ENCODE measurements around the gene BECN2. TPM values are rescaled to one million over a fixed set of nuclear protein-coding genes. Genes with fewer than 3 reads are reported as not detected.

Gene BECN2
- total RNA-seq, 6 experiments from 2014 or later: not detected

DNA sequence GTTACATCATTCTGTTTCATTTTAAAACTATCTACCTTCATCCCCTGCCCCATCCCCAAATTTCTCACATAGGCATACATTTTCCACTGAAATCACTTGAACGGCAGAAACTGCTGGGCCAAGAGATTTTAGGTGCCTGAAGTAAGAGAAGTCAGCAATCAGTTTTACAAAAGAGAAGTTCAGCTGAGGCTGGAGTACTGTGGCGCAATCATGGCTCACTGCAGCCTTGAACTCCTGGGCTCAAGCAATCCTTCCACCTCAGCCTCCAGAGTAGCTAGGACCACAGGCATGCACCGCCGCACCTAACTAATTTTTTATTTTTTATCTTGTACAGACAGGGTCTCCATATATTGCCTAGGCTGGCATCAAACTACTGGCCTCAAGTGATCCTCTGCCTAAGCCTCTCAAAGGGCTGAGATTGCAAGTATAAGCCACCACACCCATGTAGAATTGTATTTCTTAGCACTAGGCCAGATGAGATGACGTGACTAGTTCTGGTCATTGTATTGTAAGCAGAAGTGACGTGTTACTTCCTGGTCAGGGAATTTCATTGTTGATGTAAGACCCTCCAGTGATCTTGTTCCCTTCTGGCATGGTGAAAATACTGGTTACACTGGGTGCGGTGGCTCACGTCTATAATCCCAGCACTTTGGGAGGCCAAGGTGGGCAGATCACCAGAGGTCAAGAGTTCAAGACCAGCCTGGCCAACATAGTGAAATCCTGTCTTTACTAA is 7.1 kb downstream of the BECN2 start:
- 76% methylated on average over 8 of the region's 8 CpGs for WGBS (ENCODE audit: insufficient coverage, low coverage, low lambda C conversion rate, missing lambda C conversion rate)

DNA sequence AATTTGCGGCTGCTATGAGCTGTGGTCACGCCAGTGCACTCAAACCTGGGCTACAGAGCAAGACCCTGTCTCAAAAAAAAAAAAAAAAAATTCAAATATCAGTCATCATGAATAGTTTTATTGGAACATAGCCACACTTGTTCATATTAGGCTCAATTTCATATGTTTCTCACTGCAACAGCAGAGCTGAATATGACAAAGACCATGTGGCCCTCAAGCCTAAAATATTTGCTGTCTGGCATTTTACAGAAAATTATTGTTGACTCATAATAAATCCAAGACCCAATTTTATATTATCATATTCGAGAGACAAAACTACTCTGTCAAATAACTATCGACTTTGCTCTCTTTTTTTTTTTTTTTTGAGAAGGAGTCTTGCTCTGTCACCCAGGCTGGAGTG is 11.0 kb downstream of the BECN2 start:
- Histone ChIP-seq H3K36me3 (no peaks in the 10 kb centered on the region), H3K27ac (no peak overlapping the region), H3K4me1 (no peaks in the 10 kb centered on the region), H3K27me3 (no peaks in the 10 kb centered on the region), H3K4me3 (no peak overlapping the region), H3K9me3 (no peaks in the 10 kb centered on the region)
- TF ChIP-seq, protein P1, sequence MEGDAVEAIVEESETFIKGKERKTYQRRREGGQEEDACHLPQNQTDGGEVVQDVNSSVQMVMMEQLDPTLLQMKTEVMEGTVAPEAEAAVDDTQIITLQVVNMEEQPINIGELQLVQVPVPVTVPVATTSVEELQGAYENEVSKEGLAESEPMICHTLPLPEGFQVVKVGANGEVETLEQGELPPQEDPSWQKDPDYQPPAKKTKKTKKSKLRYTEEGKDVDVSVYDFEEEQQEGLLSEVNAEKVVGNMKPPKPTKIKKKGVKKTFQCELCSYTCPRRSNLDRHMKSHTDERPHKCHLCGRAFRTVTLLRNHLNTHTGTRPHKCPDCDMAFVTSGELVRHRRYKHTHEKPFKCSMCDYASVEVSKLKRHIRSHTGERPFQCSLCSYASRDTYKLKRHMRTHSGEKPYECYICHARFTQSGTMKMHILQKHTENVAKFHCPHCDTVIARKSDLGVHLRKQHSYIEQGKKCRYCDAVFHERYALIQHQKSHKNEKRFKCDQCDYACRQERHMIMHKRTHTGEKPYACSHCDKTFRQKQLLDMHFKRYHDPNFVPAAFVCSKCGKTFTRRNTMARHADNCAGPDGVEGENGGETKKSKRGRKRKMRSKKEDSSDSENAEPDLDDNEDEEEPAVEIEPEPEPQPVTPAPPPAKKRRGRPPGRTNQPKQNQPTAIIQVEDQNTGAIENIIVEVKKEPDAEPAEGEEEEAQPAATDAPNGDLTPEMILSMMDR (IDR thresholded peaks at IDR 0.05): no peak
- no peak for TF ChIP-seq POLR2A (IDR thresholded peaks at IDR 0.05)
- DNase-seq: no peak
- intact Hi-C loops (cut with DNase I): no loop called here
- ATAC-seq: no peak
- WGBS (ENCODE audit: insufficient coverage, low coverage, low lambda C conversion rate, missing lambda C conversion rate): 43% methylated on average over 4 of the region's 4 CpGs

More for the DNA sequence above, 7.1 kb downstream of the BECN2 start:
- H3K9me3 ChIP-seq: no peaks in the 10 kb centered on the region
- no peak for TF ChIP-seq POLR2A (IDR thresholded peaks at IDR 0.05)
- TF ChIP-seq, protein P1 (IDR thresholded peaks at IDR 0.05): no peak
- H3K36me3 ChIP-seq: no peaks in the 10 kb centered on the region
- no peaks in the 10 kb centered on the region for H3K27me3 ChIP-seq
- intact Hi-C loops (cut with DNase I): no loop called here
- no peak overlapping the region for H3K4me3 ChIP-seq
- H3K4me1 ChIP-seq: no peaks in the 10 kb centered on the region
- DNase-seq (peak in 1 of 3 donors; percentile 25), ATAC-seq (peak; percentile 38 to 74 (median 58))
- H3K27ac ChIP-seq: no peak overlapping the region

DNA sequence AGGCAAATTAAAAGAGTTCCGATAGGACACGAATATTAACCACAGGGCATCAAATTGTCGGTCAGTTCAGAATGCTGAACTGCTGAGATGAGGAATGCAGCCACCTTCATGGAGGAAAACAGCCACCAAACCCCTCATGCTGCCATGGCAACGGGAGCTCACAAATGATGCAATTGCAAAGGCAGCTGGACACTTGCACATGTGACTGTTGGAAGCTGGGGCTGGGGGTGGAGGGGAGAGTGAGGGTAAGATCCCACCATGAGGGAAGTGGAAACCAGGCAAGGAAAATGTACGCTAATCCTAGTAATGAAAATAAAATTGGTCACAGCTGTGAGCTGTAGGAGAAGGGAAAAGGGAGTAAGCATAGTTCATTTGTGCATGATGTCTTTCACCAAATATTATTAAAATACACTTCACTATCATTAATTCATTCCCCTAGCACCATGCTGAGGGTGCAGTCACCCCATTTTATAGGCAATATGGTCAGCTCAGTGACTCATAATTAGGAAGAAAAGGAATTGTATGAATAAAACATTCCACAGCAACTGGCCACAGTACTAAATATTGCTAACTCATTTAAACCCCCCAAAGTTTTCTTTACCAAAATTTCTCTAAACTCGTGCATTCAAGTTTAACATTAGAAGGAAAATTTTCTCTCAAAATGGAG is 15.3 kb downstream of the BECN2 start:
- no peaks in the 10 kb centered on the region for H3K4me1 ChIP-seq
- 58% methylated on average over 6 of the region's 6 CpGs for WGBS (ENCODE audit: insufficient coverage, low coverage, low lambda C conversion rate, missing lambda C conversion rate)
- ATAC-seq: no peak
- H3K9me3 ChIP-seq: no peaks in the 10 kb centered on the region
- no peak overlapping the region for H3K4me3 ChIP-seq
- no peaks in the 10 kb centered on the region for H3K36me3 ChIP-seq
- intact Hi-C loops (cut with DNase I): no loop called here
- H3K27me3 ChIP-seq: no peaks in the 10 kb centered on the region
- no peak for DNase-seq
- TF ChIP-seq, protein P1 (IDR thresholded peaks at IDR 0.05): no peak
- TF ChIP-seq POLR2A (IDR thresholded peaks at IDR 0.05): no peak
- H3K27ac ChIP-seq: no peak overlapping the region

DNA sequence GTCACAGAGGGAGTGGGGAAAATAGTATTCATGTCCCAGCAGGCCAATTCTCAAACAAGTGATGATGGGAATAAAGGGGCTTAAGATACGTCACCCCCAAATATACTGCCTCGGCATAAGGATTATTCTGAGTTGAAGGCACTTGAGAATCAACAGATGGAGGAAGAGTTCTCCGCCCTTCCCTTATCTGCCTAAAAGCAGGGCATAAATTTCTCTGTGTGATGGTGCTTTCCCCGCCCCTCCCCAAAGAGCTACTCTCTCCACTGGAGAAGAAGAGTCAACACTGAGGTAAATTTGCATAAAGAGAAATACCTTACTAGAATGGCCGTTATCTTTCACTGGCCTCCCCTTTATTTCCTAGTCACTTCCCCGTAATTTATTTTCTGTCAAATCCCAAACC is 18.7 kb downstream of the BECN2 start:
- Histone ChIP-seq H3K4me1 (no peaks in the 10 kb centered on the region), H3K4me3 (no peak overlapping the region), H3K9me3 (no peaks in the 10 kb centered on the region), H3K27me3 (no peaks in the 10 kb centered on the region), H3K36me3 (no peaks in the 10 kb centered on the region), H3K27ac (no peak overlapping the region)
- 61% methylated on average over 6 of the region's 6 CpGs for WGBS (ENCODE audit: insufficient coverage, low coverage, low lambda C conversion rate, missing lambda C conversion rate)
- TF ChIP-seq, protein P1 (IDR thresholded peaks at IDR 0.05): no peak
- no peak for TF ChIP-seq POLR2A (IDR thresholded peaks at IDR 0.05)
- DNase-seq: no peak
- intact Hi-C loops (cut with DNase I): no loop called here
- no peak for ATAC-seq

Measured in right lobe of liver (tissue), 6 donors.